Dendritic cell treated with granulocyte-macrophage colony-stimulating factor and Interleukin-4, amounts not matched to agents 40 ng/mL and 50 ng/mL, for 4 days (primary cell): Measurements from ENCODE around the gene KLHDC7B.

Source experiments
- H3K27ac Mint-ChIP-seq: one replicate; pipeline ENCODE4 v1.8.0; 2022; ENCODE audit warnings: mild to moderate bottlenecking, mixed read lengths
- H3K27me3 Mint-ChIP-seq: one replicate; pipeline ENCODE4 v1.8.0; 2022; ENCODE audit warnings: mild to moderate bottlenecking, mixed read lengths
- H3K36me3 Mint-ChIP-seq: one replicate; pipeline ENCODE4 v1.8.0; 2022; ENCODE audit warnings: low read depth, mixed read lengths
- H3K4me1 Mint-ChIP-seq: one replicate; pipeline ENCODE4 v1.8.0; 2022; ENCODE audit warnings: low read depth, mixed read lengths
- H3K4me3 Mint-ChIP-seq: one replicate; pipeline ENCODE4 v1.8.0; 2022; ENCODE audit warnings: mild to moderate bottlenecking, moderate library complexity, mixed read lengths
- H3K9me3 Mint-ChIP-seq: one replicate; pipeline ENCODE4 v1.8.0; 2022; ENCODE audit warnings: mixed read lengths
- intact Hi-C: fragments of 100-400 bp; cut with micrococcal nuclease; formaldehyde crosslinking; loops from one replicate; pipeline ENCODE4 v1.15.0; 2022

The KLHDC7B gene

GRCh38 chr22:50522806-50523438 is 22.8 kb upstream of the KLHDC7B start:
- peaks cover 93% of the 10 kb centered on the region for H3K36me3 Mint-ChIP-seq
- H3K27ac Mint-ChIP-seq, result no peak overlapping the region
- intact Hi-C loops, result no loop called here
- no peak overlapping the region for H3K4me3 Mint-ChIP-seq
- H3K27me3 Mint-ChIP-seq, result no peaks in the 10 kb centered on the region
- peaks cover 38% of the 10 kb centered on the region for H3K4me1 Mint-ChIP-seq
- H3K9me3 Mint-ChIP-seq, result no peaks in the 10 kb centered on the region

GRCh38 chr22:50523458-50523805 is 22.3 kb upstream of the KLHDC7B start:
- H3K27ac Mint-ChIP-seq, result no peak overlapping the region
- no peak overlapping the region for H3K4me3 Mint-ChIP-seq
- no peaks in the 10 kb centered on the region for H3K9me3 Mint-ChIP-seq
- no peaks in the 10 kb centered on the region for H3K27me3 Mint-ChIP-seq
- peaks cover 43% of the 10 kb centered on the region for H3K4me1 Mint-ChIP-seq
- intact Hi-C loops, result no loop called here
- H3K36me3 Mint-ChIP-seq, result peaks cover 93% of the 10 kb centered on the region

- Mint-ChIP-seq H3K27me3 (no peaks in the 10 kb centered on the region), H3K4me3 (peak overlapping the region; percentile 97), H3K36me3 (peaks cover 93% of the 10 kb centered on the region), H3K4me1 (peaks cover 49% of the 10 kb centered on the region), H3K27ac (peak overlapping the region; percentile 95), H3K9me3 (no peaks in the 10 kb centered on the region)
- intact Hi-C loops, result no loop called here
Measured at GRCh38 chr22:50523806-50524675, 21.7 kb upstream of the KLHDC7B start.

- H3K4me1 Mint-ChIP-seq, result peaks cover 52% of the 10 kb centered on the region
- H3K9me3 Mint-ChIP-seq, result no peaks in the 10 kb centered on the region
- peaks cover 93% of the 10 kb centered on the region for H3K36me3 Mint-ChIP-seq
- intact Hi-C loops, result loop anchor here (1.0 to 5.0 kb wide), 2 partner anchors 38 to 98 kb away; partner anchors contain the start of gene SYCE3
- no peaks in the 10 kb centered on the region for H3K27me3 Mint-ChIP-seq
- H3K27ac Mint-ChIP-seq, result peak overlapping the region; percentile 95
- H3K4me3 Mint-ChIP-seq, result peak overlapping the region; percentile 97
Measured at GRCh38 chr22:50524676-50525103, 21.0 kb upstream of the KLHDC7B start.

GRCh38 chr22:50525104-50525857 is 20.4 kb upstream of the KLHDC7B start, which contains the start of gene SCO2:
Gene SCO2, minus strand, starts transcription at chr22:50525598. Its CDS starts 1,187 bp downstream, at chr22:50524411.
- intact Hi-C loops, result loop anchor here (1.0 to 5.0 kb wide), 2 partner anchors 37 to 97 kb away; partner anchors contain the start of gene SYCE3
- peak within 1 kb of the TSS; percentile 95 for H3K27ac Mint-ChIP-seq
- no peaks in the 10 kb centered on the region for H3K27me3 Mint-ChIP-seq
- peaks cover 52% of the 10 kb centered on the region for H3K4me1 Mint-ChIP-seq
- H3K36me3 Mint-ChIP-seq, result peaks cover 93% of the 10 kb centered on the region
- H3K9me3 Mint-ChIP-seq, result no peaks in the 10 kb centered on the region
- H3K4me3 Mint-ChIP-seq, result peak within 1 kb of the TSS; percentile 97

GRCh38 chr22:50525858-50526107 is 19.9 kb upstream of the KLHDC7B start:
- Mint-ChIP-seq H3K4me3 (peak overlapping the region; percentile 97), H3K9me3 (no peaks in the 10 kb centered on the region), H3K27me3 (no peaks in the 10 kb centered on the region), H3K4me1 (peaks cover 52% of the 10 kb centered on the region), H3K36me3 (peaks cover 93% of the 10 kb centered on the region), H3K27ac (peak overlapping the region; percentile 95)
- intact Hi-C loops, result loop anchor here (1.0 to 5.0 kb wide), 3 partner anchors 19 to 97 kb away; partner anchors contain the start of genes KLHDC7B and SYCE3

GRCh38 chr22:50526108-50526833 is 19.4 kb upstream of the KLHDC7B start:
- Mint-ChIP-seq H3K9me3 (no peaks in the 10 kb centered on the region), H3K4me1 (peaks cover 52% of the 10 kb centered on the region), H3K36me3 (peaks cover 93% of the 10 kb centered on the region), H3K27me3 (no peaks in the 10 kb centered on the region), H3K27ac (peak overlapping the region; percentile 95), H3K4me3 (peak overlapping the region; percentile 97)
- intact Hi-C loops, result loop anchor here (2.0 to 5.0 kb wide), 2 partner anchors 19 to 96 kb away; partner anchors contain the start of gene KLHDC7B

- Mint-ChIP-seq H3K27me3 (no peaks in the 10 kb centered on the region), H3K9me3 (no peaks in the 10 kb centered on the region), H3K36me3 (peaks cover 88% of the 10 kb centered on the region), H3K4me3 (peak overlapping the region; percentile 97), H3K4me1 (peaks cover 52% of the 10 kb centered on the region), H3K27ac (peak overlapping the region; percentile 95)
- intact Hi-C loops, result loop anchor here (2.0 to 5.0 kb wide), 2 partner anchors 18 to 95 kb away; partner anchors contain the start of gene KLHDC7B
Measured at GRCh38 chr22:50526834-50527801, 18.6 kb upstream of the KLHDC7B start.

- H3K27me3 Mint-ChIP-seq, result no peaks in the 10 kb centered on the region
- intact Hi-C loops, result loop anchor here (2.0 to 5.0 kb wide), 2 partner anchors 17 to 94 kb away; partner anchors contain the start of gene KLHDC7B
Measured at GRCh38 chr22:50527921-50528681, 17.6 kb upstream of the KLHDC7B start.

GRCh38 chr22:50528682-50529415 is 16.9 kb upstream of the KLHDC7B start:
- no peaks in the 10 kb centered on the region for H3K27me3 Mint-ChIP-seq
- H3K36me3 Mint-ChIP-seq, result peaks cover 83% of the 10 kb centered on the region
- intact Hi-C loops, result loop anchor here (5.0 kb wide), 1 partner anchor 93 kb away; no protein-coding TSS in a partner anchor
- H3K4me3 Mint-ChIP-seq, result peak overlapping the region; percentile 97
- H3K4me1 Mint-ChIP-seq, result peaks cover 57% of the 10 kb centered on the region
- no peaks in the 10 kb centered on the region for H3K9me3 Mint-ChIP-seq
- peak overlapping the region; percentile 95 for H3K27ac Mint-ChIP-seq

More at GRCh38 chr22:50527921-50528681, 17.6 kb upstream of the KLHDC7B start:
- H3K9me3 Mint-ChIP-seq, result no peaks in the 10 kb centered on the region
- peaks cover 87% of the 10 kb centered on the region for H3K36me3 Mint-ChIP-seq
- H3K27ac Mint-ChIP-seq, result peak overlapping the region; percentile 95
- H3K4me3 Mint-ChIP-seq, result peak overlapping the region; percentile 97
- H3K4me1 Mint-ChIP-seq, result peaks cover 55% of the 10 kb centered on the region

- no peaks in the 10 kb centered on the region for H3K27me3 Mint-ChIP-seq
- H3K4me1 Mint-ChIP-seq, result peaks cover 58% of the 10 kb centered on the region
- intact Hi-C loops, result loop anchor here (5.0 kb wide), 1 partner anchor 93 kb away; no protein-coding TSS in a partner anchor
- H3K9me3 Mint-ChIP-seq, result no peaks in the 10 kb centered on the region
- H3K36me3 Mint-ChIP-seq, result peaks cover 77% of the 10 kb centered on the region
- peak overlapping the region; percentile 95 for H3K27ac Mint-ChIP-seq
- H3K4me3 Mint-ChIP-seq, result peak overlapping the region; percentile 97
Measured at GRCh38 chr22:50529416-50529896, 16.2 kb upstream of the KLHDC7B start.
